D721Med (cell line): ENCODE measurements around the gene ADORA3.
"Not testable (repeated sequence)": the region's sequence is repeated elsewhere in the genome, so short reads cannot be mapped to it uniquely, and the experiment has no call there.

Experiments
- DNase-seq: peaks from one replicate; pipeline ENCODE4 v3.0.0; 2011; ENCODE audit warnings: low spot score; ENCODE audit not compliant: insufficient read length
- FAIRE-seq: peaks from 2 replicates; lab custom pipeline; 2011; peaks lifted over from hg19 to GRCh38; lab: Jason Lieb, UNC
- TF ChIP-seq, protein P1 (sequence below): IDR thresholded peaks from 2 replicates; pipeline ENCODE4 v1.5.1; 2012; ENCODE audit warnings: mild to moderate bottlenecking, control low read depth; ENCODE audit not compliant: insufficient read depth; ENCODE audit errors: missing control alignments

ADORA3 gene

DNA sequence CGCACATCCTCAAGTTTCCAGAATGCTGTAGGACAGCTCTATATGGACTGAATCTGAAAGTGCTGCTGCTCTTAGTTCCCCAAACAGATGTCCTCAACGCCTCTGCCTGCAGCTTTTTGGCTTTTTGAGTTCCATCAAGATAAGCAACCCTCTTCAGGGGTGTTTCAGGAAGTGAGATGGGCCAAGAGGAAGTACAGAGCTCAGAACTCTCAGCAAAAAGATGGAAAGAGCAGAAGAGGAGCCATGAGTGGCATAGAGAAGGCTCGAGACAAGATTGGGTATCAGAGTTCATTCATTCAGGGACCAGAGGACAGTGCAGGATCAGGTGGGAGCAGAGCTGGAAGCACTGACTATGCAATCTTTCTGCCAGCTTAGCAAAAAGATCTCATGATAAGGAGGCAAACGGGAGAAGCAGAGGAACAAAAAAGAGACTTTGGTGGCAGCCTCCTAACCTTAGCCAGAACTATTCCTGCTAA lies at the start of gene ADORA3, which contains the start of gene TMIGD3:
TSS of gene ADORA3 (minus strand) at position 49 of the 476 bp plus-strand sequence. CDS start 279 bp downstream, outside the sequence.
TSS of gene TMIGD3 (minus strand) at position 49 of the 476 bp plus-strand sequence. CDS start 279 bp downstream, outside the sequence.
- DNase-seq = no peak
- no peak for FAIRE-seq
- TF ChIP-seq, protein P1, sequence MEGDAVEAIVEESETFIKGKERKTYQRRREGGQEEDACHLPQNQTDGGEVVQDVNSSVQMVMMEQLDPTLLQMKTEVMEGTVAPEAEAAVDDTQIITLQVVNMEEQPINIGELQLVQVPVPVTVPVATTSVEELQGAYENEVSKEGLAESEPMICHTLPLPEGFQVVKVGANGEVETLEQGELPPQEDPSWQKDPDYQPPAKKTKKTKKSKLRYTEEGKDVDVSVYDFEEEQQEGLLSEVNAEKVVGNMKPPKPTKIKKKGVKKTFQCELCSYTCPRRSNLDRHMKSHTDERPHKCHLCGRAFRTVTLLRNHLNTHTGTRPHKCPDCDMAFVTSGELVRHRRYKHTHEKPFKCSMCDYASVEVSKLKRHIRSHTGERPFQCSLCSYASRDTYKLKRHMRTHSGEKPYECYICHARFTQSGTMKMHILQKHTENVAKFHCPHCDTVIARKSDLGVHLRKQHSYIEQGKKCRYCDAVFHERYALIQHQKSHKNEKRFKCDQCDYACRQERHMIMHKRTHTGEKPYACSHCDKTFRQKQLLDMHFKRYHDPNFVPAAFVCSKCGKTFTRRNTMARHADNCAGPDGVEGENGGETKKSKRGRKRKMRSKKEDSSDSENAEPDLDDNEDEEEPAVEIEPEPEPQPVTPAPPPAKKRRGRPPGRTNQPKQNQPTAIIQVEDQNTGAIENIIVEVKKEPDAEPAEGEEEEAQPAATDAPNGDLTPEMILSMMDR = no peak

DNA sequence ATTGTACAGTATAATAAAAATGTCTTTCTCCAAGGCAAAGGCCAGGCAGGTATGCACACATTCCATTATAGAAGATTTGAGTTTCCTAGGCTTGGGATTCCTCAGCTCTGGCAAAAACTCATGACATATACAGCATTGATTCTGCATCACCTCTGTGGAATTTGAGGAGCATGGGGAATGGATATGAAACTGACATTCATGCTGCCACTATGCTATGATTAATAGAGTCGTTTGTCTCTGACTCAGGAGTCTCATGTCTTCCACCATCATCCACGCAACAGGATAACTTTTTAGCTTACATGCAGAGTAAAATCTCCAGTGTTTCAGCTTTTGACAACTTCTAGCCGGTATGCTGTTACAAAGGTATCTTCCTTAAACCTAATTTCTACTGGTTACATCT lies 49.8 kb upstream of the ADORA3 start:
- TF ChIP-seq, protein P1 = no peak
- DNase-seq (no peak), FAIRE-seq (no peak)

DNA sequence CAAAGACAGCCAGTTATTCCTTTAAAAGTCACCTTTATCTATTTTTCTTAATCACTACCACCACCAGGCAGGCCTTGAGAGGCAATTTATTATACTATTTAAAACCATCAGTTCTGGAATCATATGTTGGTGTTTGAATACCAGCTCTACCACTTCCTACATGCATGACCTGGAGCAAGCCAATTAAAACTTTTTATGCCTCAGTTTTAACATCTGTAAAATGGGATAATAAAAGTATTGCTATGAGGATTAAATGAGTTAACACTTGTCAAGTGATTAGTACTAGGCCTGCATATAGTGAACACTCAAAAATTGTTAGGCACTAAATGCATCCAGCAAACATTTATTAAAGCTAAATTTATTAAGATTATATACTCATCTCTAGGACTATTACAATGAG lies 49.2 kb upstream of the ADORA3 start:
- no peak for DNase-seq
- TF ChIP-seq, protein P1 = no peak
- no peak for FAIRE-seq

DNA sequence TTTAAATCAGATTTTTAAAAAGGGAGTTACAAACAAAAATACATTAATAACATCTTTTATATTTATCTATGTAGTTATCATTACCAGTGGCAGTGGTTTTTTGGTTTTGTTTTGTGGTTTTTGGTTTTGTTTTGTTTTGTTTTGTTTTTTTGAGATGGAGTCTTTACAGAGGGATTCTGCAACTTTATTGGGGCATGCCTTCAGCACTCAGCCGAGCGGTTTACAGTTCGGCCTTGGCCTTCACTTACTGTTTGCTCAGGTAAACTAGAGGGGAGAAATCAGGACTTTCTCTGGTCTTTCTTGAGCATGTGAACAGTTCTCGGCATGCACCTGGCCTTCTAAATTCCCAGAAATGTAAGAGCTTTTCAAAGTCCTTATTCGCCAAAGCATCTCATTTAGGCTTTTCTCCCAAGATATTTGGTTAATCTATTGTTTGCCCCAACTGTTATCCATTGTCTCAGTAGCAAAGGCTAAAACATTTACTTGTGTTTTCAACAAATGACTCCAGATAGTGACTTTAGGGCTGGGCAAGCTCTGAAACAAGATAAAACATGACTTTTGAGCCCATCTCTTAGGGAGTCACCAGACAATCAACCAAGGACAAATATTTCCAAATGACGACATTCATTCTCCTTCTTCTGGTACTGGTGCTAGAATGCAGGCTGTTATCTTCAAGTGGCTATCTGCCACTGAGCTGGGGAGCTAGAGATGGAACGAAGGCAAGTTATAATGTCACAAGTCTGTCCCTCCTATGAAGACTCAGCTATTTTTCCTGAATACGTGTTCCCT lies 48.4 kb upstream of the ADORA3 start:
- DNase-seq = no peak
- TF ChIP-seq, protein P1 = no peak
- no peak for FAIRE-seq

DNA sequence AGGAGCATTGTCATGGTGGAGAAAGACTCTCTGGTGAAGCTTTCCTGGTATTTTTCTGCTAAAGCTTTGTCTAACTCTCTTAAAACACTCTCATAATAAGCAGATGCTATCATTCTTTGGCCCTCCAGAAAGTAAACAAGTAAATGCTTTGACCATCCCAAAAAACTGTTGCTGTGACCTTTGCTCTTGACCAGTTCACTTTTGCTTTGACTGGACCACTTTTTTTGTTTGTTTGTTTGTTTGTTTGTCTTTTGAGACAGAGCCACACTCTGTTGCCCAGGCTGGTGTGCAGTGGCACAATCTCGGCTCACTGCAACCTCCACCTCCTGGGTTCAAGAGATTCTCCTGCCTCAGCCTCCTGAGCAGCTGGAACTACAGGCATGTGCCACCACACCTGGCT lies 44.4 kb upstream of the ADORA3 start:
- FAIRE-seq, DNase-seq: not testable (repeated sequence)

DNA sequence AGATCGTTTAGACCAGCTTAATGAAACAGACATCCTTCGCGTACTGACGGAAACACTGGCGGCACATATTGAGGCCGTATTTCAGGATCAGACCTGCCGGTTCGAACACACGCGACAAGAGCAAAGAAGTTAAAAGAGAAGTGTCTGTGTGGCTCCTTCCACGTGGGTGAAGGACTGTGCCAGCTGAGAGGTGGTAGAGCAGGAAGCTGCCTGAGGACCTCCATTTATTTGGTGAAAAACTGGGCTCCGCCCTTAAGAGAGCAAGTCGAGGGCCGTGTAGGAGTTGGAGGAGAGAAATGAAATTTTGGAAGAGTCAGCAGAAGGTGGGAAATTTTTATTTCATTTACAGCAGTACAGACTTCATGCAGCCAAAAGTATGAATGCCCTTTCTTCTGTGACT lies 38.8 kb upstream of the ADORA3 start:
- DNase-seq (no peak), FAIRE-seq (no peak)
- TF ChIP-seq, protein P1 = no peak

DNA sequence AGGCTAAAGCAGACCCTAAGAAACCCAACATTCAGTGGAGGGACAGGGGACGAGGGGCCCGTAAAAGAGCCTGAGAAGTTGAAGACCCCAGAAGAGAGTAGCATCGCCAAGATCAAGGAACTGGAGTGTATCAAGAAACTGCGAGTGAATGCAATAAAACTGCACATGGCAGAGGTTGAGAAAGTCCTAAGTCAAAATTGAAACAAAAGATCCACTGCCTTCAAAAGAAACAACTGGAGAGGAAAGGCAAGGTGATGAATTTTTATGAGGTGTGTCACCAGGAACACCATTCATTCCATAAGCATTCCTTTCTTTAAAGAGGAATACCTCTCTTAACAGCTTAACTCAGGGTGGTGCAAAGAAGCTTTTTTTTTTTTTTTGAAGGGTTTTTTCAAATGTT lies 38.3 kb upstream of the ADORA3 start:
- DNase-seq = no peak
- TF ChIP-seq, protein P1 = no peak
- FAIRE-seq = no peak
